ENCODE results near the gene MYH7. TPM values are rescaled to one million over a fixed set of nuclear protein-coding genes. Genes with fewer than 3 reads are reported as not detected.
A peak's percentile ranks its signal among the peaks of the same experiment; 100 is the strongest.

MYH7 gene
- polyA plus RNA-seq (2013, experiment 1 of 4): 0.46 TPM
- 0.44 TPM for polyA plus RNA-seq (2013, experiment 2 of 4)
- 0.32 TPM for polyA plus RNA-seq (2013, experiment 3 of 4)
- 0.57 TPM for polyA plus RNA-seq (2013, experiment 4 of 4)

DNA sequence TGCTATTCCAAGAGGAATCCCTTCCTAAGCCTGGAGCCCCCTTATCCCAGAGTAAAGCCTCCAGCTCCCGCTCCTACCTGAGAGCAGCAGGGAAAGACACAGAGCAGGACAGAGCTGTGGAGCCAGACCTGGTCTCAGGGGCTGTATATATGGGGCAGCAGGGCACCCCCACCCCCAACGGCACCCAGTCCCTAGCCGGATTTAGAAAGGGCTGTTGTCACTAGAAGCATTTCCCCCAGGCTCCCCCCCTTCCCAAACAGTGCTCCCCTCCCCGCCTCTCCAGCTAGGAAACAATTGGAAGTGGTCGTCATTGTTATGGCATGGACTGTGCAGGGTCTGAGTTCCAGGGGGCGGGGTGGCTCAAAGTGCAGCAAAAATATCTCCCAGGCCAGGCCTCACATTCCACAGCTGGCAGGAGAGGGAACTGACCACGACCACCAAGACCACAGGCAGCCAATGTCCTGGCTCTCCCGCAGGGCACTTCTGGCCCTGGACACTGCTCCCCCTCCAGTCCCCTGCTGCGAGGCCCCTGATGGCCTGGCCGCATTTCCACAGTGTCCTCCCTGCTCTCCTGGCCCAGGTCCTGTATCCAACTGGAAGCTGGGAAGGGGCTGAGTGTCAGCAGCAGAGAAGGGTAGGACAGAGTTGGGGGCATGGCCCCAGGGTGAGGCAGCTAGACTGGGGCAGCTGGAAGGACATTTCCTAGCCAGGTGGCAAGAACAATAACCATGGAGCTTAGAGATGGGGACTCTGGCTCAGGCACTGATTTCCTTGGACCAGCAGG is at the start of gene MYH7:
TSS of gene MYH7 (minus strand) at position 118 of the 784 bp plus-strand sequence. CDS start 1,928 bp downstream, outside the sequence.
- Histone ChIP-seq H3K36me3 (ENCODE audit: control insufficient read depth, insufficient read depth, low read length) (no peaks in the 10 kb centered on the region), H3K4me1 (ENCODE audit: control insufficient read depth, insufficient read depth, low read length) (peaks cover 51% of the 10 kb centered on the region), H3K4me3 (ENCODE audit: insufficient read depth, low read depth, low read length) (no peak within 1 kb of the TSS), H3K27ac (ENCODE audit: insufficient read depth, low read depth, low read length, poor library complexity, severe bottlenecking) (peak within 1 kb of the TSS; percentile 41), H3K27me3 (ENCODE audit: control insufficient read depth, insufficient read depth, low read length, poor library complexity, severe bottlenecking) (no peaks in the 10 kb centered on the region), H3K9me3 (ENCODE audit: control insufficient read depth, low read length) (no peaks in the 10 kb centered on the region)
- 70 to 72% methylated on average over 10 of the region's 10 CpGs for WGBS, 2 experiments

DNA sequence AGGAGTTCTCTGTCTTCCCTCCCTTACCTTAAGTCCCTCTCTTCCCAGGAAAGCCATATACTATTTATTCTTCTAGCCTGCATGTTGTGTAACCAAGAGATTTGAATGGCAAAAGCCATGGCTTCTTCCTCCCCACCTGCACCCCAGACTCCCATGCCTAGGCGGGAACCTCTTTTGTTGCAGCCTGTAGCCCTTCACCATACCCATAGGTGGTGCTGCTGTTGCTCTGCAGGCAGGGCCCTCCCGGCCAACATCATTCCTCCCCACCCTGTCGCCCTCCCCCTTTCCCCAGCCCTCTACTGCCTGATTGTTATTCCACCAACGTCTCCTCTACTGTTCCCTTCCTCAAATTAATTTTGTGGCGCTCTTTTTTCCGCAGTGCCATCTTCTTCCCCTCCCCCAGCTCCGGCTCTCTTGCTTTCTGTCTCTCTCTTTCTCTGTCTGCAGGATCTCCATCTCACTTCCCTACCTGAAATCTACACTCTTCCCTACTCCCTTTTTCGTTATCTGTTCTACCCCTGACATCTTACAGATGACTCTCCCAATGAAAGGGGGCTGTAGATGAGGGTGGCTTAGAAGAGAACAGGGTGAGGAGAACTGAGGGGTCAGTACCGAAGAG is 47.9 kb upstream of the MYH7 start:
- H3K9me3 ChIP-seq (ENCODE audit: control insufficient read depth, low read length): no peaks in the 10 kb centered on the region
- WGBS, 2 experiments: 18 to 22% methylated on average over 8 to 9 of the region's 9 CpGs
- H3K27ac ChIP-seq (ENCODE audit: insufficient read depth, low read depth, low read length, poor library complexity, severe bottlenecking): peak overlapping the region; percentile 21
- H3K4me3 ChIP-seq (ENCODE audit: insufficient read depth, low read depth, low read length): no peak overlapping the region
- peaks cover 46% of the 10 kb centered on the region for H3K4me1 ChIP-seq (ENCODE audit: control insufficient read depth, insufficient read depth, low read length)
- no peaks in the 10 kb centered on the region for H3K27me3 ChIP-seq (ENCODE audit: control insufficient read depth, insufficient read depth, low read length, poor library complexity, severe bottlenecking)
- H3K36me3 ChIP-seq (ENCODE audit: control insufficient read depth, insufficient read depth, low read length): no peaks in the 10 kb centered on the region

DNA sequence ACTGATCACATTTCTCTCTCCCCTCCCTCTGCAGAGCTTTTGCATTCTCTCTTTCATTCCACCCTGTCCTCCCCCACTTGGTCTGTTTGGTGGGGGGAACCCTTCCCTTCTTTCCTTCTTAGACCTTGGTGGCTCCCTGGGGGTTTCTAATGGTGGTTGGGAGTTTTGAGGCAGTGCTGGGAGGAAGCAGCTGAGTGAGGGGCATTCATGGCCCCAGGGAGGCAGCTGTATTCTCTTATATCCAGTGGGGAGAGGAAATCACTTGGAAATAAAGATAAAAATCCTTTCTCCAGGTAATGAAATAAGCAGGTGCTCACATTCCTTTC is 47.3 kb upstream of the MYH7 start:
- no peaks in the 10 kb centered on the region for H3K9me3 ChIP-seq (ENCODE audit: control insufficient read depth, low read length)
- H3K4me3 ChIP-seq (ENCODE audit: insufficient read depth, low read depth, low read length): no peak overlapping the region
- no peaks in the 10 kb centered on the region for H3K27me3 ChIP-seq (ENCODE audit: control insufficient read depth, insufficient read depth, low read length, poor library complexity, severe bottlenecking)
- peak overlapping the region; percentile 21 for H3K27ac ChIP-seq (ENCODE audit: insufficient read depth, low read depth, low read length, poor library complexity, severe bottlenecking)
- peaks cover 1% of the 10 kb centered on the region for H3K36me3 ChIP-seq (ENCODE audit: control insufficient read depth, insufficient read depth, low read length)
- peaks cover 40% of the 10 kb centered on the region for H3K4me1 ChIP-seq (ENCODE audit: control insufficient read depth, insufficient read depth, low read length)

DNA sequence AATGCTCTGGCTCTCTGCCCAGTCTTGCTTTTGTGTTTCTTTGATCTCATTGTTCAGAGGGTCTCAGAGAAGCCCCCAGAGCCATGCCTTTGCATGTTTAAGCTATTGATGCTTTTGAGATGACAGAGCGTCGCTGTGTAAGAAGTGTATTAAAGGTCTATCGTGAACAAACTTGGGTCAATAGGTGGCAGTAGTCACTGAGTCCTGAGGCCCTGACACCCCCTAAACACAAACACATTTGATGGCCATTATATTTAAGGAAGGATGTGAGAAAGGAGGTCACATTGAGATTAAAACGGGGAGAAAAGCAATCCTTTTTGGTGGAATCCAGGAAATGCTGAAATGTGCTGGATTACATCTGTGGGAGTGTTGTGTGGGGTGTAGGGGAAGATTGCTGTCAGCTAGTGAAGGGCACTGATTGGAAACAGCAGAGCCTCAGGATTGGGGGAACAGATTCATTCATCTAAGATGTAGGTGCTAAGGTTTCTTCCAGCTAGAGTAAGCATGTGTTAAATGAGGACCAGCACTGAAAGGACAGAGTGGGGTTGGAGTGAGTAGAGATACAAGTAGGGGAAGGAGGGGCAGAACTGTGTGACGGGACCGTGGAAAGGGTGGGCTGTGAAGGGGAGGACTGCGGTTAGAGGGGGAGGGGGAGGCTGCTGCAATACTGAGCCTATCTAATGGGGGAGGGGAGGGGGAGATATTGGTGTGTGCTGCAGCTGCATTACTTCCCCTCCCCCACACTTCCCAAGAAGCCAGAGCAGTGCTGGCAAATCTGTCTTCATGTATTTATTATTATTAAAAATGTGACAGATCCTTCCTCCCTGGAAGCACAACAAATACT is 46.7 kb upstream of the MYH7 start:
- Histone ChIP-seq H3K27me3 (ENCODE audit: control insufficient read depth, insufficient read depth, low read length, poor library complexity, severe bottlenecking) (no peaks in the 10 kb centered on the region), H3K27ac (ENCODE audit: insufficient read depth, low read depth, low read length, poor library complexity, severe bottlenecking) (no peak overlapping the region), H3K9me3 (ENCODE audit: control insufficient read depth, low read length) (no peaks in the 10 kb centered on the region), H3K4me3 (ENCODE audit: insufficient read depth, low read depth, low read length) (no peak overlapping the region), H3K4me1 (ENCODE audit: control insufficient read depth, insufficient read depth, low read length) (peaks cover 40% of the 10 kb centered on the region), H3K36me3 (ENCODE audit: control insufficient read depth, insufficient read depth, low read length) (peaks cover 6% of the 10 kb centered on the region)
- 33 to 45% methylated on average over 6 to 7 of the region's 7 CpGs for WGBS, 2 experiments

DNA sequence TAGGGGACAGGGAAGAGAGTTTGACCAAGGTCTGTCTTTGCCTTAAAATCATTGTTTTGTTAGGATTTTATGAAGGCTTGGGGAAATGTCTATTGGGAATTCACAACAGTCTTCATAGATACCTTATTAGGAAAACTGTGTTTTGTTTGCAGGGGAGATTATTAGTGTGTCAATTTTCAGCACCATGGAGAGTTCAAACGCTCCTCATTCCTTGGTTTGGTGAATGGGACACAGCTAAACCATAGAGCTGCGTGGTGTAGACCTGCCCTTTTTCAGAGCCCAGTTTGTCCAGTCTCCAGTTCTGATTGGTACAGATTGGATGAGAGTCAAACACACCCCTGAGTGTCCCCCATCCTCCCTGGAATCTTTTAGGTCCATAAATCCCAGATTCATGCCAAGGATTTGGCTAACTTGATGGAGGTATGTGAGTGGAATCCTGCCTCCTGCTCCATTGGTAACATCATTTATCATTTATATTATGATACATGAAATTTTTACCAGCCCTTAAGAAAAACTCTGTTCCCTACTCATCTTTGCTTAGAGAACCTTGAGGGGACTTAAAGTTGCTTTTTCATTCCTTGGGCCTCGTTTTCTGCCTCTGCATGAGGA is 46.0 kb upstream of the MYH7 start:
- H3K27ac ChIP-seq (ENCODE audit: insufficient read depth, low read depth, low read length, poor library complexity, severe bottlenecking): no peak overlapping the region

DNA sequence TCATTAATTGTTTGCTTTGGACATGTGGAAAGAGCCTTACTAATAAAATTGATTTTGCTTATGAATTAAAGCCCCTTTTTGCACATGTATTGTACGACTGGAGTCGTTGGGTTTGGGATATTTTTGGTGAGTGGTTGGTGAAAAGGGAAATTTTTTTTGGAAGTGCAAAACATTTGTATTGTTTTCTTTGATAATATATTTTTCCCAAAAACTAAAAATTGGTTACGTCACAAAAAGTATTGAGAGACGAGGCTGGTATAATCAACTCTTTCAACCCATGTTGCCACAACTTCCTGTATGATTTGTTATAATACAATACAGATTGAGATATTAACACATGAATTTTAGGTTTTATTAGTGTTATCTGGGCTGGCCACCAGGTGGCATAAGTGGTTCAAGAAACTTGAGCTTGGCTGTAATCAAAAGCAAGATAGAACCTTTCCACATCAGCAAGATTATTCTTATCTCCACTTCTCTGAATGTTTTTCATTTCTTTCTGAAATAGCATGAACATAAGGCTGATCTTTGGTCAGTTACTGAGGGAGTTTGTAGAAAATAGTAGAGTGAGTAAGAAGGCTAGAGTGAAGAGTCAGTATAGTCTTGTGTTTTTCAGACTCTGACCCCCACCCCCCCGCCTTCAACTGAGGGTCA is 42.8 kb upstream of the MYH7 start:
- no peaks in the 10 kb centered on the region for H3K9me3 ChIP-seq (ENCODE audit: control insufficient read depth, low read length)
- 40 to 80% methylated on average over 1 to 3 of the region's 5 CpGs for WGBS, 2 experiments
- no peak overlapping the region for H3K4me3 ChIP-seq (ENCODE audit: insufficient read depth, low read depth, low read length)
- H3K27ac ChIP-seq (ENCODE audit: insufficient read depth, low read depth, low read length, poor library complexity, severe bottlenecking): no peak overlapping the region
- H3K27me3 ChIP-seq (ENCODE audit: control insufficient read depth, insufficient read depth, low read length, poor library complexity, severe bottlenecking): no peaks in the 10 kb centered on the region
- peaks cover 12% of the 10 kb centered on the region for H3K4me1 ChIP-seq (ENCODE audit: control insufficient read depth, insufficient read depth, low read length)
- H3K36me3 ChIP-seq (ENCODE audit: control insufficient read depth, insufficient read depth, low read length): peaks cover 33% of the 10 kb centered on the region

More for the DNA sequence above, 46.0 kb upstream of the MYH7 start:
- H3K4me1 ChIP-seq (ENCODE audit: control insufficient read depth, insufficient read depth, low read length): peaks cover 36% of the 10 kb centered on the region
- H3K9me3 ChIP-seq (ENCODE audit: control insufficient read depth, low read length): no peaks in the 10 kb centered on the region
- WGBS, 2 experiments: 60% methylated on average over 3 of the region's 3 CpGs
- no peaks in the 10 kb centered on the region for H3K27me3 ChIP-seq (ENCODE audit: control insufficient read depth, insufficient read depth, low read length, poor library complexity, severe bottlenecking)
- peaks cover 14% of the 10 kb centered on the region for H3K36me3 ChIP-seq (ENCODE audit: control insufficient read depth, insufficient read depth, low read length)
- H3K4me3 ChIP-seq (ENCODE audit: insufficient read depth, low read depth, low read length): no peak overlapping the region

DNA sequence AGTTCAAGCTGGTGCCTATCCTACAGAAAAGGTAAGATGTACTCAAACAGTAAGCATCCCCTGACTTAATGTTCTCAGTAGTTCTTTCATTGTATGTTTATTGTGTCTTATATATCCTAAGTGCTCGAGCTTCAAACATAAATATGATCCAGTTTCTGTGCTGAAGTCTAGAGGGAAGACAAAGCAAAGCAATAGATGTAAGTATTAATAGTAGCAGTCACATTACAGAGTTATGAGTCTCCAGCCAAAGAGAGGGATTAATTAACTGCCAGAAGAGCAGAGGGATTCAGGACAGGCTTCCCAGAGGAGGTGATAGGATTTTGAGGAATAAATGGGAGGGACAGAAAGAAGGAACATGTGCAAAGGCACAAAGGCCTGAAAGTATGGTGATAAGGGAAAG is 35.5 kb upstream of the MYH7 start:
- Histone ChIP-seq H3K36me3 (ENCODE audit: control insufficient read depth, insufficient read depth, low read length) (peaks cover 31% of the 10 kb centered on the region), H3K4me1 (ENCODE audit: control insufficient read depth, insufficient read depth, low read length) (peaks cover 6% of the 10 kb centered on the region), H3K4me3 (ENCODE audit: insufficient read depth, low read depth, low read length) (no peak overlapping the region), H3K9me3 (ENCODE audit: control insufficient read depth, low read length) (no peaks in the 10 kb centered on the region), H3K27ac (ENCODE audit: insufficient read depth, low read depth, low read length, poor library complexity, severe bottlenecking) (no peak overlapping the region), H3K27me3 (ENCODE audit: control insufficient read depth, insufficient read depth, low read length, poor library complexity, severe bottlenecking) (no peaks in the 10 kb centered on the region)
- 100% methylated on average over 1 of the region's 1 CpG for WGBS, 2 experiments

DNA sequence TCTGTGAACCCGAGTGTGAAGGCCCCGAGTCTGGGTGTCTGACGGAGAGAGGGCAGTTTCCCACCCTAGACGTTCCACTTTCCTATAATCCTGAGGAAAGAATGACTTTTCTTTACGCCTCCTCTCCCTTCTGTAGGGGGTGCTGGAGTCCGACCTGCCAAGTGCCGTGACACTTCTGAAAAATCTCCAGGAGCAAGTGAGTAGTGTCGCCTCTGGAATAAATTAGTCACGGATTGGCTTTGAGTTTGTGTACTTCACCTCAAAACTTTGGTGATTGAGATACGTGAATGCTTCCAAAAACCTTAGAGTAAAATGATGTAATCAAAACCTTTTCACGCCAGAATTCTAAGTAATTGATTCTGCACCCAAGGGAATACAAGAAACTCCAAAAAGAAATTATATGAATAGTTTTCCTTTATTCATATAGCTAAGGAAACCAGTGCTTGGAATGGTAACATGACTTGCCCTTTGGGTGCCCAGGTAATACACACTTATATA is 34.5 kb upstream of the MYH7 start:
- Histone ChIP-seq H3K27ac (ENCODE audit: insufficient read depth, low read depth, low read length, poor library complexity, severe bottlenecking) (no peak overlapping the region), H3K4me1 (ENCODE audit: control insufficient read depth, insufficient read depth, low read length) (peaks cover 6% of the 10 kb centered on the region), H3K9me3 (ENCODE audit: control insufficient read depth, low read length) (no peaks in the 10 kb centered on the region), H3K27me3 (ENCODE audit: control insufficient read depth, insufficient read depth, low read length, poor library complexity, severe bottlenecking) (no peaks in the 10 kb centered on the region), H3K4me3 (ENCODE audit: insufficient read depth, low read depth, low read length) (peak overlapping the region; percentile 77), H3K36me3 (ENCODE audit: control insufficient read depth, insufficient read depth, low read length) (peaks cover 21% of the 10 kb centered on the region)
- WGBS, 2 experiments: 2 to 5% methylated on average over 10 to 11 of the region's 11 CpGs

DNA sequence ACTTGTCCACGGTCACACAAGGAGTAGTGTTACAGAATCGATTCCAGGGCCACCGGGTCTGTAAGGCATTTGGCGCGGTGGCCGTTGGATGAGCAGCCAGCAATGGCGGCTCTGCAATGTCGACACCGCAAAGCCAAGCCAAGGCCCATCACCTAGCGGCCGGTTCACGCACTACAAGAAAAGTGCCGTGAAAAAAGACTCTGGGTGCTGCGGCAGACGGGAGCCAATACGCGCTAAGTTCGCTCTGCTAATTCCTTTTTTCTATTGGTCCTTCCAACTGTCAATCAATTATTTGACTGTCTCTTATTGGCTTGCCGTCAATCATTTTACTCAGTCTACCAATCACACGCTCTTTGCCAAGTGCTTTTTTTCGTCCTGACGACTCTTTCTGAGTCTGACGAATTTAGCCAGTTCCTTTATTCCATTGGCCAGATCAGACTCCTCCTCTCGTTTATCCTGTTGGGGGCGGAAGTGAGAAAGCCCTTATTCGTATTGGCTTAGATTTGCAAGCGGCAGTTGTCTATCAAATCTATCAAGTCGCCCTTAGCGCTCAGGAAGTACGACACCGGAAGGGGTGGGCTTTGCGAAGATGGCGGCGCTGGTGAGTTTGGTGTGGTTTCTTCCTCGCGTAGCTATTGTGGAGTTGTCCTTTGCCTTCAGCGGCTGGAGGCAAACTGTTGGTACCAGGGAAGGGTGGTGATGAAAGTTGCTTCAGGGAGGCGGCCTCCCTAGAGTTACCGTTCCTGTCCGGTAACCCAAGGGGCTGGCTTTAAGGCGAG is 33.9 kb upstream of the MYH7 start, which contains the start of gene NGDN:
TSS of gene NGDN (plus strand) at position 577 of the 779 bp plus-strand sequence. CDS start at position 590, 13 bp downstream.
- 5% methylated on average over 41 of the region's 41 CpGs for WGBS, 2 experiments
- Histone ChIP-seq H3K36me3 (ENCODE audit: control insufficient read depth, insufficient read depth, low read length) (peaks cover 17% of the 10 kb centered on the region), H3K9me3 (ENCODE audit: control insufficient read depth, low read length) (no peaks in the 10 kb centered on the region), H3K4me1 (ENCODE audit: control insufficient read depth, insufficient read depth, low read length) (peaks cover 6% of the 10 kb centered on the region), H3K4me3 (ENCODE audit: insufficient read depth, low read depth, low read length) (peak within 1 kb of the TSS; percentile 77), H3K27me3 (ENCODE audit: control insufficient read depth, insufficient read depth, low read length, poor library complexity, severe bottlenecking) (no peaks in the 10 kb centered on the region), H3K27ac (ENCODE audit: insufficient read depth, low read depth, low read length, poor library complexity, severe bottlenecking) (no peak within 1 kb of the TSS)

Data from ectodermal cell (in vitro differentiated cells).